Upper lobe of right lung (tissue), 1 donor: Measurements from ENCODE around the gene HOXB1. TPM values are rescaled to one million over a fixed set of nuclear protein-coding genes. Genes with fewer than 3 reads are reported as not detected.

Experiments used
- ATAC-seq: fragments of 200-7000 bp; cut with Tn5 transposase; one replicate; pipeline ENCODE4 v1.9.1; 2020; ENCODE audit warnings: mild to moderate bottlenecking, moderate library complexity
- DNase-seq: peaks from one replicate; pipeline ENCODE4 v3.0.0-alpha.2; 2020
- H3K27ac ChIP-seq: fragments of 200-600 bp; one replicate; pipeline ENCODE4 v1.8.0; 2022
- H3K27me3 ChIP-seq: fragments of 200-600 bp; one replicate; pipeline ENCODE4 v1.8.0; 2022; ENCODE audit warnings: mild to moderate bottlenecking
- H3K36me3 ChIP-seq: fragments of 200-600 bp; one replicate; pipeline ENCODE4 v1.8.0; 2022
- H3K4me1 ChIP-seq: fragments of 200-600 bp; one replicate; pipeline ENCODE4 v1.8.0; 2022
- H3K4me3 ChIP-seq: fragments of 200-600 bp; one replicate; pipeline ENCODE4 v1.8.0; 2022; ENCODE audit warnings: mild to moderate bottlenecking
- H3K9me3 ChIP-seq: fragments of 200-600 bp; one replicate; pipeline ENCODE4 v1.8.0; 2022
- CTCF ChIP-seq: fragments of 200-600 bp; IDR thresholded peaks from one replicate; pipeline ENCODE4 v1.8.0; 2022; ENCODE audit warnings: antibody characterized with exemption
- intact Hi-C: fragments of 100-400 bp; cut with DNase I; formaldehyde crosslinking; loops from one replicate; pipeline ENCODE4 v1.11.0; 2022
- total RNA-seq: library from RNA; stranded (reverse); fragmentation: NEBNext Ultra II Directional; extraction: Animal tissue kit (Norgen Biotek cat#: 25700); gene quantifications from one replicate; pipeline ENCODE4 v1.2.1, GENCODE V29; 2021
- donor health status: DM: no; HTN: yes; CAD: no; lungs with severe emphysema.

Gene HOXB1
- total RNA-seq, 1 donor from 2014 or later = not detected

DNA sequence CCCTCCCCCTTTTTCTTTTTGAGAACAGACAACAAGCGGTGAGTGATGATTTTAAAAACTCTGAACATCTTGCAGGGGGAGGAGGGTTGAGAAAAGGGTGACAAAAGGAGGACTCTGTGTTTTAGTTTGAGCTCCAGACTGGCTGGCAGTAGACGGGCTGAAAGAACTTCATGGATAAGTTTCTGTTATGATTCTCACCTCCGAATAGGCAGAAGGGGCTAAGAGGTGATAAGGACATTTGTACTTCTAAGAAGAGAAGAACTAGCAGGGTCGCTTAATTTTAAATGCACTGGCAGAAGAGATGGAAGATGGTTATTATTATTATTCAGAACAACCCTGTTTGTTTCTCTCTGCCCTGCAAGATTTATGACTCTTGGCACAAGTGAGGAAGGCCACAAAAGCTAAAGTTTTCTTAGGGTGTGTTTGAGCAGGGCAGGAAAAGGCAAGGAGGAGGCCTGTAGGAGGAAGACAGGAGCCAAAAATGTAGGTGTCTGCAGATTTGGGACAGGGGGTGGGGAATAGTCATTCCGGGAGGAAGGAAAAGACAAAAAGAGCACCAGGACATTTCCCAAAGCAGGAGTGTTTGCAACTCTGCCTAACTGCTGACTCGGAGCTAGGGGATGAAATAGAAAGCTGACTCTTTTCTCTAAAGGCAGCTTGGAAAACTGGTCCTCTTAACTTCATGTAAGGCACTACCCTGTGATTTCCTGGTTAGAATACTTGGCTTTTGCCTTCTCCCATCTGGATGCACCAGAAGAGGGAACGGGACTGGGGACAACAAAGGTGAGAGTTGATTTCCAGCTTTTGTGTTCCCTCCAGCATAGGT lies 26.0 kb upstream of the HOXB1 start:
- TF ChIP-seq CTCF = no peak
- H3K4me3 ChIP-seq = peak overlapping the region; percentile 46
- H3K4me1 ChIP-seq = peaks cover 8% of the 10 kb centered on the region
- no peak for DNase-seq
- no peaks in the 10 kb centered on the region for H3K9me3 ChIP-seq
- H3K27me3 ChIP-seq = peaks cover 25% of the 10 kb centered on the region
- ATAC-seq = no peak
- intact Hi-C loops = no loop called here
- H3K27ac ChIP-seq = peak overlapping the region; percentile 18
- H3K36me3 ChIP-seq = no peaks in the 10 kb centered on the region

DNA sequence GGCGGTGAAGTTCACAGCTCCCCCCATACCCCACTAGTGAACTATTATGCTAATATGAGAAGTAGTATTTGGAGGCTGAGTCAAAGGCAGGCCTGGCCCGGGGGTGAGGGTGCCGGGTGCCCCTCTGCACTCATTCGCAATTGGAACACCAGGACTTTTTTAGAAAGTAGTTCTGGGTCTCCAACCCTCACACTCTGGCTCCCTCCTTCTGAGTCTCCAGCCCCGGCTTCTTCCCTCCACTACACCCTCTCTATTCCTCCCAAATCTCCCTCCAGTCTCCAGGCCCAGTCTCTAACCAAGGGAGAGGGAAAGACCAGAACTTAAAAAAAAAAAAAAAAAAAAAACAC lies 25.4 kb upstream of the HOXB1 start:
- DNase-seq (peak; percentile 41), ATAC-seq (no peak)
- Histone ChIP-seq H3K27ac (peak overlapping the region; percentile 65), H3K4me3 (peak overlapping the region; percentile 46), H3K9me3 (no peaks in the 10 kb centered on the region), H3K36me3 (no peaks in the 10 kb centered on the region), H3K4me1 (peaks cover 8% of the 10 kb centered on the region), H3K27me3 (peaks cover 25% of the 10 kb centered on the region)
- intact Hi-C loops = no loop called here
- TF ChIP-seq CTCF = no peak

DNA sequence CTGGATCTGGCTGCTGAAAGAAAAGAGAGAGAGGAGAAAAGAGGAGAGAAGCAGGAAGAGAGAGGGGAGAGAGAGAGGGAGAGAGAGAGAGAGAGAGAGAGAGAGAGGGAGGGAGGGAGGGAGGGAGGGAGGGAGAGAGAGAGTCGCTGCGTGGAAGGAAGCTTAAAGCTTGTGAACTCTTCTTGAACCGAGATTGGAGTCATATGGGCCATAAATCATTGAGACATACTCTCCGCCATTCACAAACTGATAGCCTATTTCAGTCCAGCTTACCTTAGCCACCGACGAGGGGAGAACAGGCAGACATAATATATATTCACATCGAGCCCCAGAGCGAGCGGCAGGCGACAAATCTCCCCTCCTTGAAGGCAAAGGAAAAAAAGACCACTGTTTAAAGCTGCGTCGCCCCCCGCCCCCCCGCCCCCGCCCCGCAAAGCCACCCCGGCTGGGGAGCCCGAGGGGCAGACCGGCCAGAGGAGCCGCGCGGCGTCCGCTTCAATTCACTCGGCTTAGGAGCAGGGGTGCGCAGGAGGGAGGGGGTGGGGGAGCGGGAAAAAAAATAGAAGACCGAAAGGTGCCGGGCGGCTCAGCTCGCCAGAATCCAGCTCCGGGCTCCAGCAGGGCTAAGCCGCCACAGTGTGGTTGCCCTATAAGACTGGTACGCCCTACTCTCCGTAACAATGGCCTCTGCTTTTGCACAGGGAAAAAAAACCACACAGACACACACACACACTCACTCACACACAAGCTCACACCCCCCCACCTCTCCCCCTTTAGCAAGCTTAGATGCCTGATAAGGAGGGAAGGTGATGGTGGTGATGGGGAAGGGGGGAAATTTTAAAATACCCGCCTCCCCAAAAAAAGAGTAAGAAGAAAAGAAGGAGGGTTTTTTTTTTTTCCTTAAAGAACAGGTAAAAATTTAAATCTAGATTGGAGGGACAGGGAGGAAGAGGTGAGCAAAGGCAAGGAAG lies 24.7 kb upstream of the HOXB1 start:
- intact Hi-C loops = no loop called here
- no peaks in the 10 kb centered on the region for H3K36me3 ChIP-seq
- H3K27ac ChIP-seq = peak overlapping the region; percentile 65
- H3K9me3 ChIP-seq = no peaks in the 10 kb centered on the region
- peak overlapping the region; percentile 46 for H3K4me3 ChIP-seq
- DNase-seq (peak; percentile 44), ATAC-seq (no peak)
- H3K27me3 ChIP-seq = peaks cover 27% of the 10 kb centered on the region
- TF ChIP-seq CTCF = no peak
- H3K4me1 ChIP-seq = peaks cover 8% of the 10 kb centered on the region

GRCh38 chr17:48554412-48555257 lies 23.8 kb upstream of the HOXB1 start:
- no peak for ATAC-seq
- TF ChIP-seq CTCF = no peak
- intact Hi-C loops = no loop called here
- peak overlapping the region; percentile 55 for H3K27ac ChIP-seq
- peak overlapping the region; percentile 46 for H3K4me3 ChIP-seq
- peaks cover 8% of the 10 kb centered on the region for H3K4me1 ChIP-seq
- DNase-seq = peak; percentile 56
- peaks cover 30% of the 10 kb centered on the region for H3K27me3 ChIP-seq
- no peaks in the 10 kb centered on the region for H3K9me3 ChIP-seq
- no peaks in the 10 kb centered on the region for H3K36me3 ChIP-seq

- Histone ChIP-seq H3K36me3 (no peaks in the 10 kb centered on the region), H3K4me3 (peak overlapping the region; percentile 46), H3K9me3 (no peaks in the 10 kb centered on the region), H3K27me3 (peaks cover 29% of the 10 kb centered on the region), H3K27ac (peak overlapping the region; percentile 55), H3K4me1 (peaks cover 8% of the 10 kb centered on the region)
- DNase-seq = no peak
- TF ChIP-seq CTCF = no peak
- intact Hi-C loops = no loop called here
- ATAC-seq = no peak
Observed at GRCh38 chr17:48553826-48554225, 23.0 kb upstream of the HOXB1 start.
